Neuronal stem cell (in vitro differentiated cells): Measurements from ENCODE around the gene SPATS2. TPM values are rescaled to one million over a fixed set of nuclear protein-coding genes. Genes with fewer than 3 reads are reported as not detected.

Experiments
- DNase-seq: peaks from one replicate; pipeline ENCODE4 v3.0.0-alpha.2; 2013; ENCODE audit warnings: low spot score
- H2AFZ ChIP-seq: one replicate; pipeline ENCODE4 v1.6.1; 2013; ENCODE audit warnings: mild to moderate bottlenecking, low read length, inconsistent platforms
- H2AK5ac ChIP-seq: 2 replicates; pipeline ENCODE4 v1.6.1; 2013; ENCODE audit warnings: low read depth, mild to moderate bottlenecking, inconsistent platforms, low read length, moderate library complexity, mixed read lengths
- H2BK120ac ChIP-seq: 2 replicates; pipeline ENCODE4 v1.6.1; 2013; ENCODE audit warnings: low read depth, mild to moderate bottlenecking, inconsistent platforms, low read length, moderate library complexity, mixed read lengths
- H2BK12ac ChIP-seq: one replicate; pipeline ENCODE4 v1.6.1; 2013; ENCODE audit warnings: low read length, inconsistent platforms
- H2BK15ac ChIP-seq: 2 replicates; pipeline ENCODE4 v1.6.1; 2013; ENCODE audit warnings: mild to moderate bottlenecking, low read length, inconsistent platforms, mixed read lengths
- H2BK5ac ChIP-seq: one replicate; pipeline ENCODE4 v1.6.1; 2013; ENCODE audit warnings: inconsistent platforms, mild to moderate bottlenecking, low read length, moderate library complexity
- H3K14ac ChIP-seq: one replicate; pipeline ENCODE4 v1.6.1; 2013; ENCODE audit warnings: low read length, inconsistent platforms
- H3K18ac ChIP-seq: 2 replicates; pipeline ENCODE4 v1.6.1; 2013; ENCODE audit warnings: low read length, inconsistent platforms
- H3K23ac ChIP-seq: 2 replicates; pipeline ENCODE4 v1.6.1; 2013; ENCODE audit warnings: low read depth, mild to moderate bottlenecking, mixed read lengths, low read length, inconsistent platforms; ENCODE audit not compliant: poor library complexity
- H3K27ac ChIP-seq: replicated peaks from 3 replicates; pipeline ENCODE4 v1.5.1; 2013; ENCODE audit warnings: low read length, inconsistent platforms
- H3K27me3 ChIP-seq, 3 experiments: 2 replicates each; pipeline ENCODE4 v1.6.1; 2013; ENCODE audit warnings: low read length in 3 of 3, mild to moderate bottlenecking in 2 of 3, inconsistent platforms in 1 of 3, low read depth in 1 of 3, mixed read lengths in 1 of 3, moderate library complexity in 1 of 3; ENCODE audit not compliant: control insufficient read depth in 3 of 3, insufficient read depth in 3 of 3
- H3K36me3 ChIP-seq, 2 donors: replicated peaks in 1 of 2; 2 replicates each; pipeline ENCODE4 v1.6.1; 2013; ENCODE audit warnings: low read length in 2 of 2; ENCODE audit not compliant: control insufficient read depth in 2 of 2, insufficient read depth in 2 of 2
- H3K4ac ChIP-seq: 2 replicates; pipeline ENCODE4 v1.6.1; 2013; ENCODE audit warnings: inconsistent platforms, mild to moderate bottlenecking, low read length, moderate library complexity
- H3K4me1 ChIP-seq, 2 donors: 1 replicate in 1 of 2; 2 replicates in 1 of 2; pipeline ENCODE4 v1.6.1; 2013; ENCODE audit warnings: low read length in 2 of 2, low read depth in 1 of 2; ENCODE audit not compliant: control insufficient read depth in 2 of 2, insufficient read depth in 1 of 2
- H3K4me2 ChIP-seq: one replicate; pipeline ENCODE4 v1.6.1; 2013; ENCODE audit warnings: mild to moderate bottlenecking, low read length, inconsistent platforms; ENCODE audit not compliant: insufficient read depth, poor library complexity, severe bottlenecking
- H3K4me3 ChIP-seq, 2 donors: 2 replicates each; pipeline ENCODE4 v1.5.1; 2013; ENCODE audit warnings: low read length in 2 of 2, mild to moderate bottlenecking in 2 of 2, inconsistent platforms in 1 of 2, moderate library complexity in 1 of 2
- H3K79me1 ChIP-seq: one replicate; pipeline ENCODE4 v1.6.1; 2013; ENCODE audit warnings: low read depth, mild to moderate bottlenecking, inconsistent platforms, low read length, moderate library complexity
- H3K9ac ChIP-seq: one replicate; pipeline ENCODE4 v1.6.1; 2013; ENCODE audit warnings: mild to moderate bottlenecking, low read depth, low read length, inconsistent platforms; ENCODE audit not compliant: poor library complexity
- H3K9me3 ChIP-seq, 2 donors: replicated peaks in 1 of 2; 2 replicates each; pipeline versions ENCODE3 to v1.6.1; 2013; ENCODE audit warnings: low read length in 2 of 2, mild to moderate bottlenecking in 2 of 2, inconsistent platforms in 1 of 2, low read depth in 1 of 2, mixed read lengths in 1 of 2, moderate library complexity in 1 of 2; ENCODE audit not compliant: control insufficient read depth in 2 of 2, insufficient read depth in 1 of 2
- H4K8ac ChIP-seq: one replicate; pipeline ENCODE4 v1.6.1; 2013; ENCODE audit warnings: low read depth, mild to moderate bottlenecking, inconsistent platforms, low read length, moderate library complexity
- H4K91ac ChIP-seq: one replicate; pipeline ENCODE4 v1.6.1; 2013; ENCODE audit warnings: low read length, low read depth, mild to moderate bottlenecking, inconsistent platforms; ENCODE audit not compliant: poor library complexity
- WGBS, 2 donors: extraction: QIAGEN DNeasy Blood & Tissue Kit; methylation state at CpG; one replicate each; pipeline ENCODE4 v1.1.7; 2013; ENCODE audit warnings: missing lambda C conversion rate in 2 of 2, mixed read lengths in 1 of 2; ENCODE audit not compliant: insufficient read length in 2 of 2, insufficient replicate concordance in 1 of 2; ENCODE audit errors: extremely low coverage in 2 of 2; 5-methylcytosine and 5-hydroxymethylcytosine counted together
- small RNA-seq: library from polyadenylated mRNA; stranded (forward); fragments of <200 nt; extraction: miRNeasy Mini kit (QIAGEN cat#:217004); gene quantifications from one replicate; pipeline ENCODE3, GENCODE V24; 2013; ENCODE audit not compliant: insufficient read depth

SPATS2 gene

GRCh38 chr12:49567611-49568441 lies 200.6 kb downstream of the SPATS2 start, which contains the start of gene MCRS1:
Gene MCRS1, minus strand, starts transcription at chr12:49568142. Its CDS starts 1,411 bp downstream, at chr12:49566731.
- Histone ChIP-seq H2BK5ac (peak within 1 kb of the TSS; percentile 93), H3K27me3 (no peaks in the 10 kb centered on the region), H3K14ac (peak within 1 kb of the TSS; percentile 71), H3K9ac (peak within 1 kb of the TSS; percentile 94), H3K18ac (peak within 1 kb of the TSS; percentile 99), H2AFZ (peak within 1 kb of the TSS; percentile 94), H3K79me1 (peaks cover 16% of the 10 kb centered on the region), H3K4me2 (peak within 1 kb of the TSS; percentile 84), H3K9me3 (peaks cover 0 to 3% of the 10 kb centered on the region in 2 donors), H3K23ac (peak within 1 kb of the TSS; percentile 96), H3K27ac (peak within 1 kb of the TSS; percentile 85), H3K36me3 (peaks cover 30 to 37% of the 10 kb centered on the region in 2 donors), H2BK12ac (peak within 1 kb of the TSS; percentile 16), H2BK120ac (no peak within 1 kb of the TSS), H2BK15ac (peak within 1 kb of the TSS; percentile 69), H3K4me3 (peak within 1 kb of the TSS; percentile 84 to 95), H4K8ac (no peak within 1 kb of the TSS), H4K91ac (no peak within 1 kb of the TSS), H3K4me1 (peaks cover 1 to 3% of the 10 kb centered on the region in 2 donors), H3K4ac (peak within 1 kb of the TSS; percentile 72), H2AK5ac (peak within 1 kb of the TSS; percentile 67)
- DNase-seq: peak; percentile 85
- no CpG with 5 or more reads among the region's 54 CpGs for WGBS, 2 donors

- Histone ChIP-seq H3K9me3 (peaks cover 0 to 3% of the 10 kb centered on the region in 2 donors), H2BK15ac (no peak overlapping the region), H3K9ac (peak overlapping the region; percentile 88), H2AFZ (peak overlapping the region; percentile 94), H2AK5ac (no peak overlapping the region), H3K27me3 (no peaks in the 10 kb centered on the region), H3K4ac (no peak overlapping the region), H4K91ac (no peak overlapping the region), H2BK5ac (peak overlapping the region; percentile 93), H3K79me1 (peaks cover 16% of the 10 kb centered on the region), H3K14ac (no peak overlapping the region), H3K4me3 (peak overlapping the region; percentile 84 to 95), H3K4me2 (peak overlapping the region; percentile 84), H2BK12ac (no peak overlapping the region), H3K23ac (peak overlapping the region; percentile 52), H3K4me1 (peaks cover 1 to 3% of the 10 kb centered on the region in 2 donors), H2BK120ac (no peak overlapping the region), H4K8ac (no peak overlapping the region), H3K18ac (peak overlapping the region; percentile 72), H3K27ac (no peak overlapping the region), H3K36me3 (peaks cover 24 to 29% of the 10 kb centered on the region in 2 donors)
- no peak for DNase-seq
- whole genome bisulfite sequencing, 2 donors: no CpG with 5 or more reads among the region's 19 CpGs
Measured at GRCh38 chr12:49568442-49569162, 201.3 kb downstream of the SPATS2 start.

Small RNAs within 50 kb of the gene (small RNA-seq; reads per million reads assigned to genes)
- gene AC125611.1: not detected
